Liver (tissue), 9 donors: ENCODE measurements around the gene NKTR. TPM values are rescaled to one million over a fixed set of nuclear protein-coding genes. Genes with fewer than 3 reads are reported as not detected.

Source experiments
- DNase-seq: peaks from one replicate; pipeline ENCODE4 v3.0.0-alpha.2; 2017; ENCODE audit warnings: low spot score
- H3K27ac ChIP-seq, 2 donors: one replicate each; pipeline ENCODE4 v1.7.0; 2013; ENCODE audit warnings: inconsistent platforms in 2 of 2, low read length in 2 of 2, control low read depth in 1 of 2, low read depth in 1 of 2, mild to moderate bottlenecking in 1 of 2
- H3K27me3 ChIP-seq, 4 donors: one replicate each; pipeline versions ENCODE4 v1.6.1 to v1.7.0; 2013; ENCODE audit warnings: low read length in 3 of 4, inconsistent platforms in 1 of 4, mild to moderate bottlenecking in 1 of 4, moderate library complexity in 1 of 4; ENCODE audit not compliant: control insufficient read depth in 4 of 4, insufficient read depth in 4 of 4
- H3K36me3 ChIP-seq, 4 donors: one replicate each; pipeline versions ENCODE4 v1.6.1 to v1.7.0; 2013; ENCODE audit warnings: low read length in 3 of 4, mild to moderate bottlenecking in 3 of 4, low read depth in 1 of 4, moderate library complexity in 1 of 4; ENCODE audit not compliant: control insufficient read depth in 4 of 4, insufficient read depth in 3 of 4
- H3K4me1 ChIP-seq, 4 donors: one replicate each; pipeline versions ENCODE4 v1.6.1 to v1.7.0; 2013; ENCODE audit warnings: low read length in 3 of 4, mild to moderate bottlenecking in 3 of 4, moderate library complexity in 1 of 4; ENCODE audit not compliant: control insufficient read depth in 4 of 4, insufficient read depth in 4 of 4
- H3K4me3 ChIP-seq, 3 donors: one replicate each; pipeline versions ENCODE4 v1.6.1 to v1.7.0; 2013; ENCODE audit warnings: low read length in 3 of 3, control low read depth in 1 of 3, low read depth in 1 of 3, mild to moderate bottlenecking in 1 of 3
- H3K9ac ChIP-seq, 2 donors: one replicate each; pipeline ENCODE4 v1.7.0; 2013; ENCODE audit warnings: low read length in 2 of 2, mild to moderate bottlenecking in 2 of 2, moderate library complexity in 2 of 2, control low read depth in 1 of 2, low read depth in 1 of 2
- H3K9me3 ChIP-seq, 4 donors: one replicate each; pipeline versions ENCODE4 v1.6.1 to v1.7.0; 2013; ENCODE audit warnings: low read length in 3 of 4; ENCODE audit not compliant: control insufficient read depth in 4 of 4
- EGR1 ChIP-seq, 2 donors: IDR thresholded peaks; 2 replicates each; pipeline ENCODE4 v1.6.1; 2016 to 2018; ENCODE audit warnings: antibody characterized with exemption in 2 of 2, low read depth in 2 of 2
- FOXA1 ChIP-seq: IDR thresholded peaks from 2 replicates; pipeline ENCODE4 v1.6.1; 2016; ENCODE audit warnings: antibody characterized with exemption
- FOXA2 ChIP-seq: IDR thresholded peaks from 2 replicates; pipeline ENCODE4 v1.6.1; 2016; ENCODE audit warnings: antibody characterized with exemption
- GABPA ChIP-seq, 2 donors: IDR thresholded peaks in 1 of 2; conservative IDR thresholded peaks in 1 of 2; 2 replicates each; pipeline ENCODE4 v1.6.1; 2016; ENCODE audit warnings: antibody characterized with exemption in 2 of 2, mild to moderate bottlenecking in 1 of 2, moderate library complexity in 1 of 2
- HNF4A ChIP-seq, 2 donors: conservative IDR thresholded peaks; 2 replicates each; pipeline ENCODE4 v1.6.1; 2016; ENCODE audit warnings: antibody characterized with exemption in 2 of 2, mild to moderate bottlenecking in 2 of 2
- HNF4G ChIP-seq: IDR thresholded peaks from 2 replicates; pipeline ENCODE4 v1.6.1; 2016; ENCODE audit warnings: antibody characterized with exemption
- JUND ChIP-seq, 2 donors: IDR thresholded peaks; 2 replicates each; pipeline ENCODE4 v1.6.1; 2016; ENCODE audit warnings: antibody characterized with exemption in 2 of 2
- NR2F2 ChIP-seq: IDR thresholded peaks from 2 replicates; pipeline ENCODE4 v1.6.1; 2016; ENCODE audit warnings: antibody characterized with exemption
- RAD21 ChIP-seq, 2 donors: IDR thresholded peaks; 2 replicates each; pipeline ENCODE4 v1.6.1; 2016; ENCODE audit warnings: antibody characterized with exemption in 2 of 2, mild to moderate bottlenecking in 2 of 2
- REST ChIP-seq: IDR thresholded peaks from 2 replicates; pipeline ENCODE4 v1.6.1; 2016; ENCODE audit warnings: antibody characterized with exemption, mild to moderate bottlenecking
- RXRA ChIP-seq, 2 donors: IDR thresholded peaks; 2 replicates each; pipeline ENCODE4 v1.6.1; 2017 to 2018; ENCODE audit warnings: antibody characterized with exemption in 2 of 2, mild to moderate bottlenecking in 1 of 2
- SP1 ChIP-seq: IDR thresholded peaks from 2 replicates; pipeline ENCODE4 v1.6.1; 2018; ENCODE audit warnings: antibody characterized with exemption, mild to moderate bottlenecking
- TAF1 ChIP-seq: conservative IDR thresholded peaks from 2 replicates; pipeline ENCODE4 v1.6.1; 2016; ENCODE audit warnings: antibody characterized with exemption, mild to moderate bottlenecking
- YY1 ChIP-seq: IDR thresholded peaks from 2 replicates; pipeline ENCODE4 v1.6.1; 2016; ENCODE audit warnings: antibody characterized with exemption, mild to moderate bottlenecking
- ZBTB33 ChIP-seq: IDR thresholded peaks from 2 replicates; pipeline ENCODE4 v1.6.1; 2016; ENCODE audit warnings: antibody characterized with exemption
- WGBS: extraction: QIAGEN DNeasy Blood & Tissue Kit; methylation state at CpG from one replicate; pipeline ENCODE4 v1.1.7; 2013; 5-methylcytosine and 5-hydroxymethylcytosine counted together
- polyA plus RNA-seq, 2 donors: library from polyadenylated mRNA; stranded (reverse) in 1 of 2; unstranded in 1 of 2; fragments of 200-250 nt in 1 of 2; fragments of >200 nt in 1 of 2; fragmentation: Nextera tagmentation in 1 of 2; extraction: Ambion mirVana in 1 of 2; gene quantifications; one replicate each; pipeline versions ENCODE4 v1.2.1 to v1.2.3, GENCODE V29; 2013 to 2015
- total RNA-seq, 2 donors: library from RNA; depleted of rRNA; stranded (reverse); fragments of >200 nt; gene quantifications; one replicate each; pipeline ENCODE4 v1.2.3, GENCODE V29; 2014
- TF ChIP-seq, protein P1 (sequence below): IDR thresholded peaks from 2 replicates; pipeline ENCODE4 v1.6.1; 2016; ENCODE audit warnings: antibody characterized with exemption
- TF ChIP-seq, protein P2 (sequence below): fragments of 150-350 bp; IDR thresholded peaks from 2 replicates; pipeline ENCODE4 v1.5.1; 2017; ENCODE audit warnings: improper control_type of control experiment, low read depth, low read length; ENCODE audit not compliant: missing input control
- TF ChIP-seq, protein P3 (sequence below): IDR thresholded peaks from 2 replicates; pipeline ENCODE4 v1.6.1; 2016; ENCODE audit warnings: antibody characterized with exemption
- donor health status: healthy.
- donor health status: healthy.
- donor health status: healthy.
- donor health status: healthy.
- donor health status: healthy.

The NKTR gene
- total and polyA plus RNA-seq, 4 donors, result 5.8 to 75.5 (median 28.1) TPM

DNA sequence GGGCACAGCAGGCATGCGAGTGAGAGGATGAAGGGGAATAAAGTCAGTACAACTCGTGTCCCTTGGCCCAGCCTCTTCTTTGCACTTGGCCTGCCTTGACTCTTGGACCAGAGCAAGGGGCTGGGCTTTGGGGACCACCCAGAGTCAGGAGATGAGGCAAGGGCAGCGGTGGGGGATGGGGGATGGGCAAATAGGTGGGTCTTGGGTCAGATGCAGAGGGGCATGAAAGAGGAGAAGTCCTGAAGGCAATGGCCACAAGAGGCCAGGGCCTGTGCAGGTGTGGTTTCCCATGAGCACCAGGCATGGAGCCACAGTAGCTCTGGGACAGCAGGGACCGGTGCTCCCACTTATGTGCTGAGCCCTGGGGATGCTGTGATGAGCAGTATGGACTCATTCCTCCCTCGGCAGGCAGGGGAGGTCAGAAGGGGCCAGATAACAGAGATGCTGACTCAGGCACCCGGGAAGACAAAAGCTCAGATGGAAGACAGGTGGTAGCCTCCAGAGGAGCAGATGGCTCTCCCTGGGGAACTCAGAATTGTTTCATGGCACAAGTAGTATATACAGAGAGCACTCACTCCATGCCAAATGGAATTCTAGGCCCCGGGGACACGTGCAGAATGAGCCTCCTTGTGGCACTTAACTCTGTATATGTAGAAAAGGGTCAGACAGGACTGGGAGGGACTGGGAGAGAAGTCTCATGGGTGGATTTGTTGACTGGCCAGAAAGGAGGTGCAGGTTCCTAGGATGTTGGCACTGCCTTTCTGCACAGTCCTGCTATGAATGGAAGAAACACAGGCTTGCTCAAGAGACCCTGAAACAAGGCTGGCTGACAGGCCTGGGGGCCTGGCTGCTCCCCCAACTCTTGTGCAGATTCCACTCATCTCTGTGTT, 67.3 kb downstream of the NKTR start:
- Histone ChIP-seq H3K4me1 (no peaks in the 10 kb centered on the region), H3K36me3 (no peaks in the 10 kb centered on the region), H3K4me3 (no peak overlapping the region), H3K9me3 (peaks cover 0 to 3% (median 0%) of the 10 kb centered on the region in 4 donors), H3K9ac (no peak overlapping the region), H3K27ac (no peak overlapping the region), H3K27me3 (no peaks in the 10 kb centered on the region)
- 60% methylated on average over 8 of the region's 8 CpGs for WGBS
- no peak for DNase-seq
- TF ChIP-seq FOXA2 (no peak), FOXA1 (no peak), EGR1 (IDR thresholded peaks at IDR 0.05; ENCODE audit: low read depth in 2 of 2) (no peak), REST (no peak), HNF4G (no peak), ZBTB33 (no peak), NR2F2 (no peak), TAF1 (no peak), YY1 (no peak), RXRA (IDR thresholded peaks at IDR 0.05) (no peak), RAD21 (IDR thresholded peaks at IDR 0.05) (no peak), JUND (IDR thresholded peaks at IDR 0.05) (no peak), HNF4A (conservative IDR thresholded peaks at IDR 0.05) (no peak), SP1 (no peak), GABPA (IDR thresholded peaks at IDR 0.05 in 1 of 2, conservative IDR thresholded peaks at IDR 0.05 in 1 of 2) (no peak)
- TF ChIP-seq, protein P1, sequence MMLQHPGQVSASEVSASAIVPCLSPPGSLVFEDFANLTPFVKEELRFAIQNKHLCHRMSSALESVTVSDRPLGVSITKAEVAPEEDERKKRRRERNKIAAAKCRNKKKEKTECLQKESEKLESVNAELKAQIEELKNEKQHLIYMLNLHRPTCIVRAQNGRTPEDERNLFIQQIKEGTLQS, result no peak
- TF ChIP-seq, protein P2, sequence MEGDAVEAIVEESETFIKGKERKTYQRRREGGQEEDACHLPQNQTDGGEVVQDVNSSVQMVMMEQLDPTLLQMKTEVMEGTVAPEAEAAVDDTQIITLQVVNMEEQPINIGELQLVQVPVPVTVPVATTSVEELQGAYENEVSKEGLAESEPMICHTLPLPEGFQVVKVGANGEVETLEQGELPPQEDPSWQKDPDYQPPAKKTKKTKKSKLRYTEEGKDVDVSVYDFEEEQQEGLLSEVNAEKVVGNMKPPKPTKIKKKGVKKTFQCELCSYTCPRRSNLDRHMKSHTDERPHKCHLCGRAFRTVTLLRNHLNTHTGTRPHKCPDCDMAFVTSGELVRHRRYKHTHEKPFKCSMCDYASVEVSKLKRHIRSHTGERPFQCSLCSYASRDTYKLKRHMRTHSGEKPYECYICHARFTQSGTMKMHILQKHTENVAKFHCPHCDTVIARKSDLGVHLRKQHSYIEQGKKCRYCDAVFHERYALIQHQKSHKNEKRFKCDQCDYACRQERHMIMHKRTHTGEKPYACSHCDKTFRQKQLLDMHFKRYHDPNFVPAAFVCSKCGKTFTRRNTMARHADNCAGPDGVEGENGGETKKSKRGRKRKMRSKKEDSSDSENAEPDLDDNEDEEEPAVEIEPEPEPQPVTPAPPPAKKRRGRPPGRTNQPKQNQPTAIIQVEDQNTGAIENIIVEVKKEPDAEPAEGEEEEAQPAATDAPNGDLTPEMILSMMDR, result no peak
- TF ChIP-seq, protein P3, sequence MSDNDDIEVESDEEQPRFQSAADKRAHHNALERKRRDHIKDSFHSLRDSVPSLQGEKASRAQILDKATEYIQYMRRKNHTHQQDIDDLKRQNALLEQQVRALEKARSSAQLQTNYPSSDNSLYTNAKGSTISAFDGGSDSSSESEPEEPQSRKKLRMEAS, result no peak
